Erythroblast (primary cell): ENCODE data around the gene CYB5RL.

ENCODE experiments used
- GATA1 ChIP-seq: IDR thresholded peaks from 2 replicates; pipeline ENCODE4 v1.6.1; 2011; ENCODE audit warnings: low read depth, mild to moderate bottlenecking, control low read depth, low read length, moderate library complexity
- POLR2A ChIP-seq: IDR thresholded peaks from 2 replicates; pipeline ENCODE4 v1.6.1; 2011; ENCODE audit warnings: mild to moderate bottlenecking, low read length

DNA sequence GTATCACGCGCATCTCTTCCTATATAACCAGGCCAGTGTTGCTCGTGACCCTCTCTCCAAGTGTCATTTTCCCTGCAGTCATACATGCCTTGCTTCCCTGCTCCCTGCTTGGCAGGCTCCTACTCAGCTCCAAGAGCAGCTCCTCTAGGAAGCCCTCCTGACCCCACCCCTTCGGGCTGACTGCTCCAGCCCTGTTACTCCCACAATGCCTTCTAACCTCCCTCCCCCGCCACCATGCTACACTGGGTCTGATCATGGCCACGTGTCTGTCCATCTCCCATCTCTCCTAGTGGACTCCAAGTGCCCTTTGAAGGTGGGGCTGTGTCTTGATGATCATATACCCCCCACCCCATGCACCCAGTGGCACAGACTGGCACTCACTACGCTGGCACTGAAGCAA, 44.8 kb upstream of the CYB5RL start:
- TF ChIP-seq POLR2A (no peak), GATA1 (no peak)
